ENCODE results near the gene CDK18.
"Not testable (repeated sequence)": the region's sequence is repeated elsewhere in the genome, so short reads cannot be mapped to it uniquely, and the experiment has no call there.

CDK18 gene

DNA sequence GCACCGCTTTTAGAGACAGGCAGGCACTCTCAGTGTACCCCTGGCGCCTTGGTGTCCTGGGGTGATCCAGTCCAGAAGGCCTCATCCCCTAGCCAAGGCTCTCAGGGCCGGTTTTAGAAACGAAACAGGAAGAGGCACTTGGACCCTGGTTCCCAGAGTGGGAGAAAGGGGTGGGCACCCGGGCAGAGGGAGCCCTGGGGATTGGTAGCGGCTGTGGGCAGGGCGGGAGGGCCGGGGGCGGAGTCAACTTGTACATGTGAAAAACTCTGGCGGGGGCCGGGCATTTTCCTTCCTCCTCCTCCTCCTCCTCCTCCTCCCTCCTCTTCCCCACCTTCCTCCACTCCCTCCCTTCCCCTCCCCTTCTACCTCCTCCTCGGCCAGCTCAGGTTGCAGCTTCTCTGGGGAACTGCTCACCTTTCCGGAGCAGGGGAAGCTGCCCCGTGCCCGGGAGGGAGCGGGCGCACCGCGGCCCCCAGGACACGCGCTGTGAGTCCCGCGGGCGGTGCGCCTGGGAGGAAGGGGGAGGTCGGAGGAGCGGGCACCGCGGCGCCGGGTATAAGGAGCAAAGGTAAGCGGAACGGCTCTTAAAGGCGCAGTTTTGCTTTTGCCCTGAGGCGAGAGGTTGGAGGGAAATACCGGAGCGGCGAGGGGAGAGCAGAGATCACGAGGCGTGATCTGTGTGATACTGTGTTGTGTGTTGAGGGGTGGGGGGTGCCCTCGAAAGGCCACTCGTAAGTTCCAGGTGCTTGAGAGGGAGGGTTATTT lies at the start of gene CDK18:
Gene CDK18 (plus strand): TSS at position 359 of the 765 bp plus-strand sequence. CDS start 18,499 bp downstream, outside the sequence.
- peak; percentile 71 for DNase-seq

DNA sequence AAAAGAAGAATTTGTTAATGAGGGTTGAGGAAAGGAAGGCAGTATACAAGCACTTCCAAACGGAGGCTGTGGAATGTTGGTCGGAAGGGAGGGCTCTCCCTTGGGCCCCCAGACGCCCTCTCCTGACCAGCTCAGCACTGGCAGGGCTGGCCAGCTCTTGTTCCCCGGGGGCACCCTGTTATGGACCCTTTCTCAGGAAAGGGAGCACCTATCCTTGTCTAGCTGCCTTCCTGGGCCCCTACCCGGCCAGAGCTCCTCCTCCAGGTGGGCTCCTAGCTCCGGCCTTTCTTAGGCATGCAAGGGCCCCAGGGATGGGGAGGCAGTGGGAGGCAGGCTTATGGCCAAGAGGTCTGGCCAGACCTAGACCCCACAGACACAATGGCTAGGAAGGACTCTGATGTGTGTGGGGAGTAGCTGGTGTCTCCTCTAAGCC lies 49.5 kb upstream of the CDK18 start:
- DNase-seq = no peak

DNA sequence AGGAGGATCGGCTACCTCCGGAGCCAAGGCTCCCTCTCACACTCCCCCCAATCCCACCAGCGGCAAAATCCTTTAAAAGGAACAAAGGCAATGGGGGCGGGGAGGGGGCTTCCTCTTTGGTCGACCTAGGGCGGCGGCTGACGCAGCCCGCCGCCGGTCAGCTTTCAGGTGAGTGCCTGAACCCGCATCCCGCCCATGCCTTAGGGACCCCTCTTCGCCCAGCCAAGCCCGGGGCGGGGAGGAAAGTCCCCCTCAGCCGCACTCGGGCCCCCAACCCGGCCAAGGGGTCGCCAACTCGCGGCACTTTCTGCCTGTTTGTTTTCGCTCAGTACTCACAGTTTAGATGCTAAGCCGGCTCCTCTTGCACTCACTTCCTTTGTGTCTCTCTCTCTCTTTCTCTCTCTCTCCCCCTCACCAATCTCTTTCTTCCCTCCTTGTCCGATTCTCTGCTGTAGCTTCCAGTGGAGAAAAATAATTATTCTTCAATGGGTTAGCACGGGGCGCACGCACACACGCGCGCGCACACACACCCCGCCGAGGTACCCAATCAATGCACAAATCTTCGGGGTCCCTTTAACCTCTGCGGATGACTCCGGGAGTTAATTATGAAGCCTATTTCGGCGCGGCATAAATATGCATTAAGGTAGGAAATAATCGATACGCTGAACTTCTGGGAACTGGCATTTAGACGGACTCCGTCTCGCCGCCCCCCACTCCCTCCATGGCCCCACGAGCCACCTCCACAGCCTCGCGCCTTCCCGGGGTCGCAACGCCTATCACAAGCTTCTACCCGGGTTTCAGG lies 48.7 kb upstream of the CDK18 start, which contains the start of gene BLACAT1:
Gene BLACAT1 (minus strand): TSS at position 465 of the 802 bp plus-strand sequence.
- DNase-seq = no peak

DNA sequence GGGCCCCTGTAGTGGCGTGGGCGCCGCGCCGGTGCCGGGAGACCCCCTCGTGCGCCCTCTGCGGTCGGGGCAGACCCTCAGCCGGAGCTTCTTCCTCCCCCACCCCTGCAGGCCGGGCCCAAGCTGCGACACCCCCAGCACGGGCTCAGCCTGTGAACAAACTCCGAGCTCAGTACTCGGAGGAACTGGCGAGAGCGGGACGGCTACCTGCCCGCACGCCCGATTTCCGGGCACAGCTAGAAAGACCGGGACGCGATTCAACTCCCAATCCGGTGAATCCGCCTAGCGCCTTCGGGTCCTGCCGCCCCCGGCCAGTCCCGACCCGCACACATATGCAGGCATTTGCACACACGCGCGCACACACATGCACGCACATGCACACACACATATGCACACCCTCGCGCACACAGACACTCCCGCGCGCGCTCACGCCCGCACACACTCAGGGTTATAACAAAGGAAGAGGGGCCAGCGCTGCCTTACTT lies 48.0 kb upstream of the CDK18 start:
- DNase-seq = no peak

DNA sequence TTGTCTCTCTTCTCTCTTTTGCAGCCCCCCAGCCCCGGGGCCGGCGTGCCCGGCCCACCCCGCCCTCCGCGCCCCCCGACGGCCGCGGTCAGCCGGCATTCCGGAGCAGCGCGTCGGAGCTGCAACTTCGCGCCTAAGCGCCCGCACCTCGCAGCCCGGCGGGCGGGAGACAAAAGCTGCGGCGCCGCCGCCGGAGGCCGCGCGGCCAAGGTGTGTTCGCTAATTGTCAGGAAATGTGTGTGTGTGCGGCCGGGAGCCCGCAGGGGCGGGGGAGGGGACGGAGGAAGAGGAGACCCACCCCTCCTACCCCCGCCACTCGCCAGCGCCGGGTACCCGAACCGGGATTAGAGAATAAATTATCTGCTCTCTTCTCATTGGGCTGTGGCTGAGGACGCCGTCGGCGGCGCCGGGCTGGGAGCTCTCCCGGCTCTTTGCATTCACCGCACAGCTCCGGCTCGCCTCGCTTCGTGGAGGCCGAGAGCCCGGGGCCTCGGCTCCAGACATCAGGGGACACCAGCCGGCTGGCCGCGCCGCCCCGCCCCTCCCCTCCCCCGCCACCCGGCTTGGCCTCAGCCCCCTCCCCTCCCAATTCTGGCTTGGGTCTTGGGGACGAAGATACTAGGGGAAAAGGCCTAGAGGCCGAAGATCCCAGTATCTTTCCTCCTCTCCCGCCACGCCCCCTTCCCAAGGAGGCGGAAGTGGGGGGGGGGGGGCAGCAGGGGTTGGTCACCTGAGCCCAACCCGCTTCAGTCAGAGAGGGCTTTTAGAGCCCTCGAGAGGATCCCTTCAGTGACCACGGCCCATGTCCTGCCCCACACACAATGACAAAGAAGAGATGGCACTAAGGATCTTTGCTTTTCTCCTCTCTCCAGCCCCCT lies 47.4 kb upstream of the CDK18 start:
- DNase-seq = peak; percentile 72

DNA sequence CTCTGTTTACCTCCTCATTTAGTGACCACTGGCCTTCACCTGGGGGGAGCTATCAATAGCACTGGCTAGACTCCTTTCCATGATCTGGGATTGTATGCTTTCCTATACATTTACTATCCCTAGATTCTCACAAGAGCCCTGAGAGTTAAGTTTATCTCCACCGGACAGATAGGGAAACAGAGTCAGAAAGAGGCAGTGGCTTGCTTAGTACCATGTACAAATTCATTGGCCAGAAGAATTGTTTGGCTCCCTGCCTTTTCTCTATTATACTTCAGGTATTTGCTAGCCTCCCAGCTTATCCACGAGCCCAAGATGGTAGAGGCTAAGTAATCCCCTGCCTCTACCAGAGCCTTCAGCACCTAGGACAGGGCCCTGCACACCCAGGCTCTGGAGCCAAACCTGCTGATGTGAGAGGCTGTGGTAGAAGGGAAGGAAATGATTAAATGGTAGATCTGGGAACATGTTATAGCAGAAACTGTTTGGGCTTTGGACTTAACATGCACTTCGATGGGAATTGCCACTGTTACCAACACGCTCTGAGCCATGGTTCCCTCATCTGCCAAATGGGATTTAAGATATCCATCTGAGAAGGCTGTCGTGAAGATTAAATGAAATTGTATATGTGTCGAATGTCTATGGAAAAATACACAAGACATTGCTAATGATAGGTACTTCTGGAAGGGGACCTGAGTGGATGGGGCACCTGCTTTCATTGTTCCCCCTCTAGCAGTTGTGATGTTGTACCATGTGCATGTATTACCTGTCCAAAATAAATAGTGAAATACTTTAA lies 45.5 kb upstream of the CDK18 start:
- DNase-seq = no peak

DNA sequence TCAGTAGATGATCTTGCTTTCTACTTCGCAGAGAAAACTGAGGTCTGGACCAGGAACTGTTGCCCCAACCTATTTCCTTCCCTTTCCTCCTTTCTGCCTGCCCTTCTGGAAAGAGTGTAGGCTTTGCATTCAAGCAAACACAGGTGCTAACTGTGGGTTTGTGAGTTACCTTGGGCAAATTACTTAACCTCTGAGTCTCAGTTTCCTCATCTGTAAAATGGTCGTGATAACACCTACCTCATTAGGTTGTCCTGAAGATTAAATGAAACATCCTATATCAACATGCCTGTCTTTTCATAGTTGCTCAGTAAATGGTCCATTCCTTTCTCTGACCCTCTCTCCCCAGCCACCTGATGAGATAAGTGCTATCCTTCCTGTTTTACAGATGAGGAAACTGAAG lies 39.1 kb upstream of the CDK18 start:
- no peak for DNase-seq

DNA sequence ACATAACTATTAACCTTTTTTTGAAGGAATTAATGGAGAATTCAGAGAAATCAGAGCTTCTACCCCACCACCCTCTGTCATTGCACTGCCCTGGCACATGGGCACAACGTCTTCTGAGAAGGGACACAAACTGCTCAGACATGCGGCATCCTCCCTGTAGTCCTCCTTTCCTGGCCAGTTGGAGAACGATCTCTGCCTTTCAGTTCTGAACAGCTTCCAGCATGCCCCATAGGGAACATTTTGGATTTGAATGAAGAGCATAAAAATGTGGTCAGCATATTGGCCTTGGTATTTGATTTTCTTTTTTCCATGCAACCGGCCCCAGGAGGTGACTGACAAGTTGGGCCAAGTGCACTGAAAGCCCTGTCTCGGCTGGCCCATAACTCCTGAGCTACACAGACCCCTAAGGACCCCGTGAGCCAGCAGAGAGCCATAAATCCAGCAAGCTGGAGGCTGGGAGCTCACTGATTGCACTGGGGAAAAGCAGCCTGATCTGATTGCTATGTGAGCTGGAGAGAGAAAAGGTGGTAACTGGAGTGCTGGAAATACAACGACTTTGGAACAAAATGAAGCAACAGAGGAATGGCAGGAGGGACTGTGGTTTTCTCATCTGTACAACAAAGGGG lies 37.8 kb upstream of the CDK18 start:
- DNase-seq = no peak

DNA sequence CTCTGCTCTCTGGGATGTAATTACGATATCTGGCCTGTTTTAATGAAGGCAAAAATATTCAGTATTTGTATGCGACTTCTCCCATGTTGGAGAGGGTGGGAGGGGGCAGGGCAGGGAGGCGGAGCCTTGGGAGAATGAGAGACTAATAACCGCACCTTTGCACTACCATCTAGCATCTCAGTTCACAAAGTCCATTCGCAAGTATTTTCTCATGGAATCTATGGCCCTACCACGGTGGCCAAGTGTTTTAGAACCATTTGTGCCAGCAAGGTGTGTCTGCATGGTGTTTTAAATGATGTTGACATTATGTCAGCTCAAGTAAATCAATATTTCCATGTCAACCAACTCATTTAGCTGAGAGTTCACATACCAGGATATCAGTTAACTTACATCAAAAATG lies 34.3 kb upstream of the CDK18 start:
- DNase-seq = no peak

DNA sequence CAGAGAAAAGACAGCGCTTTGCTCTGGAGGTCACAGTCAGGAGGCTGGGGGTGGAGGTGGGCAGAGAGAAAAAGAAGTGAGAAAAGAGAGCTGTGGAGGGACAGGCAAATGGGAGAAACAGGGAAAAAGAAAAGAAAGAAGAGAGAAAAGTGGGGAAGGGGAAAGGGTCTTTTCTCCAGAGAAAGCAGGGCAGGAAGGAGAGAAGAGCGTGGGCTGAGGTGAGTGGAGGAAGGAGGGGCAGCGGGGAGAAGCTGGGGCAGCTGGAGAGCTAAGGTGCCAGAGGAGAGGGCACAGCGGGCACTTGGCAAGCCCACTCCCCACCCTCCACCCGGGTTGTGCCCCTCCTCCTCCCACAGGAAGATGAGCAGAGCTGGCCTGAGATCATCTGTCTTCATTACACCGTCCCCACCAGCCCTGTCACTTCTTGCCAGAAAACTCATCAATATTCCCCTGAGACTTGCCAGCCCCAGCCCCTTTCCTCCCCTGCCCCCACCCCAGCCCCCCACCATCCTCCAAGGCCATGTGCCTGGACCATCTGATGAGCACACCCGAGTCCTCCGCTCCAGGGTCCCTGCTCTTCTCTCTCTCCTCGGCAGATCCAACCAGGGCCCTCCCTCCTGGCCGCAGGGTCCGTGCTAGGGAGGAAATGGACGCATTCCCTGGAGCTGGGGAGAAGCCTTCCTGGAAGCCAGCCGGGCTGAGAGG lies 31.6 kb upstream of the CDK18 start:
- no peak for DNase-seq

DNA sequence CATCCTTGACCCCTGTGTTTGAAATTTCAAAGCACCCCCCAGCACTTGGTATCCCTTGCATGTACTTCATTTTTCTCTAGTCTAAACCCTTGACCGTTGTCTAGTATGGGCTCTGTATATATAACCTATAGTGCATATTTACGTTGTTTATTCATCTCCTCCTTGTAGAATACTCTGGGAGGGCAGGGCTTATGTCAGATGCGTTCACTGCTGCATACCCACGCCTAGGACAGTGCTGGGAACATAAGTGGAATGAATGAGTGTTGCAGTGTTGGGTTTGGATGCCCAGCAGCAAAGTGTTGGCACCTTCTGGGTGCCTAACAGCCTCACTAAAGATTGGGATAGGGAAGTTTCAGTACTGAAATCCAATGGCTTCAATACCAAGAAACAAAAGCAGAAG lies 31.0 kb upstream of the CDK18 start:
- no peak for DNase-seq

DNA sequence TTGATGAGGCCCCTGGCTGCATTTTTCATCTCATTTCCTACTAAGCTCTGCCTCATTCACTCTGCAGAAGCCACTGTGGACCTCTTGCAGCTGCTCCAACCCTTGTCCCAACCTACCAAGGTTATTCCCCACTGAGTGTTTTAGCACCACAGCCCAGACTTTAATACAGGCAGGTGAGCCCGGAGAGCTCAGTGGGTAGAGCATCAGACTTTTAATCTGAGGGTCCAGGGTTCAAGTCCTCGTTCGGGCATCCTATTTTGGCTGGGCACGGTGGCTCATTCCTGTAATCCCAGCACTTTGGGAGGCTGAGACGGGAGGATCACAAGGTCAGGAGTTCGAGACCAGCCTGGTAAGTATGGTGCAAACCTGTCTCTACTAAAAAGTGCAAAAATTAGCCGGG lies 30.5 kb upstream of the CDK18 start:
- DNase-seq = no peak

DNA sequence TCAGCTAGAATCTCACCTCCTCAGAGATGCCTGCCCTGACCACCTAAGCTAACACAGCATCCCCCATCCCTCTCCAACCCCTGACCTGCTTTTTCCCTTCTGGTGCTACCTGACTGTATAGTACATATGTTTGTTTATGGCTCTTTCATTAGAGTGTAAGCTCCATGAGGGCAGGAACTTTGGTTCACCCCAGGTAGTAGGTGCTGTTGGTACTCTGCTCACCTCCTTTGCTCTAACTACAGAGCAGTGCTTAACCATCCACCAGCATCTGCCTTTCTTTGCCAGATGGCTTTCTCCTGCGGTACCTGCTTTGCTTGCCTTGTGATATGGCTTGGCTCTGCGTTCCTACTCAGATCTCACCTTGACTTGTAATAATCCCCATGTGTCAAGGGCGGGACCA lies 29.9 kb upstream of the CDK18 start:
- DNase-seq = no peak

DNA sequence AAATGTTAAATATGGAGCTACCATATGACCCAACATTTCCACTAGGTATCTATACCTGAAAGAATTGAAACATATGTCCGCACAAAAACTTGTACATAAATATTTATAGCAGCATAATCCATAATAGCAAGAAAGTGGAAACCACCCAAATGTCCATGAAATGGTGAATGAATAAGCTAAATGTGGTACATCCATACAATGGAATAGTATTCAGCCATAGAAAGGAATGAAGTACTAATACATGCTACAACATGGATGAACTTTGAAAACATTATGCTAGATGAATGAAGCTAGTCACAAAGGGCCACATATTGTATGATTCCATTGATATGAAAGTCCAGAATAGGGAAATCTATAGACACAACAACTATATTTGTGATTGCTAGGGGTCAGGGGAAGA lies 28.6 kb upstream of the CDK18 start:
- DNase-seq = no peak

DNA sequence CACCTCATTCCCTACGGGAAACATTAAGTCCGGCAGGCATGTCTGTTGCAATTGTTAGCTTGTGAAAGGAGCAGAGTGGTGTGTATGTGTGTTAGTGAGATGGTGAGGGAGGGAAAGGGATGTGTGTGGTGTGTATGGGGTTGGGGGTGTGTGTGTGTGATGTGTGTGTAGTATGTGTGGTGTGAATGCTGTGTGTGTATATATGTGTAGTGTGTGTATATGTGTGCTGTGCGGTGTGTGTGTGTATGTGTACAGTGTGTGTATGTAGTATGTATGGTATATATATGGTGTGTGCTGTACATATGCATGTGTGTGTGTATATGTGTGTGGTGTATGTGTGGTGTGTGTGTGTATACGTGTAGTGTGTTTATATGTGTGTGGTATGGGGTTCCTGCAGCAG lies 27.8 kb upstream of the CDK18 start:
- no peak for DNase-seq

DNA sequence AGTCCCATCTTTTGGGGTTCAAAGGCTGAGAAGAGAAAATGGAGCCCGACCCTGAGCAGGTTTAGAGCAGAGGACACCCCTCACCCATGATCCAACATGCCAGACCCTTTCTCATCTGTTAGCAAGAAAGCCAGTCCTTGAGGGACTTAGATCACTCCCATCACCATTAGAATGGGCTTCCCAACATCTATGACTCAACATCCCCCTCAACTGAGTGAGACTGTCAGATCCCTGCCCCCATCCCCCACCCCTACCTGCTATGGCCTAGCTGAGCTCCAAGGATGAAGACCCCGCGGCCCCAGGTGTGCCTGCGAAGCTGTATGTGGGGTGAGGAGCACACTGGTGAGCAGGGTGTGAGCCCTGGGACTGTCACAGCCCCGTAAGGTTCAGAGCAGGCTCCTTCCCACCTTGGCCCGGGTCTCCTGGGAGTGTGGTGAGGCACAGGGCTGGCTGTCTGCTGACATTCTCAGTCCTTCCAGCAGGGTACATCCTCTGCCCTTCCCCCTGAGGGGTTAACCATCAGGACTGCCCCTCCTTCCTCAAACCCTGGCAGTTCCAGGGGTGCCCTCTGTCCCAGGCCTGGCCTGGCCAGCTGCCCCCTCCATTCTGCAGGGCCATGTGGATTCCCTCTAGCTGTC lies 27.2 kb upstream of the CDK18 start:
- no peak for DNase-seq

DNA sequence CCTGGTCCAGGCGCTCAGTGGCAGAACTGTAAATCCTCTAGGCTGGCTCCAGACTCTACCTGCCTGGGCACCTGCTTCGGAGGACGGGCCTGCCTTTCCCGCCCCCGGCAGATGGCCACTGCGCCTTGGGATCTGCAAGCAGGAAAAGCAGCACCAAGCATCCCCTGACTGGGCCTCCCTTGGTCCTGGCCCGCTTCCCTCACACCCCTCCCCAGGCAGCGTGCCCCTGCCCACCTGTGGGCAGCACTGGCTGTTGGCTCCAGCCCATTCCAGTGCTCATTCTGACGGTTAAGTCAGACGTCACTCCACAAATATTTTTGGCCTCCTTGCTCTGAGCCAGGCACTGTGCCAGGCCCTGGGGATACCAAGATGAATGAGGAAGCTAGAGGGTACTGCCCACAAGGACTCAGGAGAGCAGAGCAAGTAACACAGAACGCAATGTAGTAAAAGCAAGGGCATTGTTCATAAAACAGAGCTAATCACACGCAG lies 26.7 kb upstream of the CDK18 start:
- no peak for DNase-seq

DNA sequence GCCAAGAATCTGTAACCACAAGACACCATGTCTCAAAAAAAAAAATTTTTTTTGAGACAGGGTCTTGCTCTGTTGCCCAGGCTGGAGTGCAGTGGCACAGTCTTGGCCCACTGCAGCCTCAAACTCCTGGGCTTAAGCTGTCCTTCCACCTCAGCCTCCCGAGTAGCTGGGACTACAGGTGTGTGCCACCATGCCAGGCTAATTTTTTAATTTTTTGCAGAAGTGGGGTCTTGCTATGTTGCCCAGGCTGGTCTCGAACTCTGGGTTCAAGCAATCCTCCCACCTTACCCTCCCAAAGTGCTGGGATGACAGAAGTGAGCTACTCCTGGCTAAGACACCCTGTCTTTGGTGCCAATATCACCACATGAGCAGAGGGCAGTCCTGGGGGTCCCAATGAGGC lies 25.5 kb upstream of the CDK18 start:
- not testable (repeated sequence) for DNase-seq

DNA sequence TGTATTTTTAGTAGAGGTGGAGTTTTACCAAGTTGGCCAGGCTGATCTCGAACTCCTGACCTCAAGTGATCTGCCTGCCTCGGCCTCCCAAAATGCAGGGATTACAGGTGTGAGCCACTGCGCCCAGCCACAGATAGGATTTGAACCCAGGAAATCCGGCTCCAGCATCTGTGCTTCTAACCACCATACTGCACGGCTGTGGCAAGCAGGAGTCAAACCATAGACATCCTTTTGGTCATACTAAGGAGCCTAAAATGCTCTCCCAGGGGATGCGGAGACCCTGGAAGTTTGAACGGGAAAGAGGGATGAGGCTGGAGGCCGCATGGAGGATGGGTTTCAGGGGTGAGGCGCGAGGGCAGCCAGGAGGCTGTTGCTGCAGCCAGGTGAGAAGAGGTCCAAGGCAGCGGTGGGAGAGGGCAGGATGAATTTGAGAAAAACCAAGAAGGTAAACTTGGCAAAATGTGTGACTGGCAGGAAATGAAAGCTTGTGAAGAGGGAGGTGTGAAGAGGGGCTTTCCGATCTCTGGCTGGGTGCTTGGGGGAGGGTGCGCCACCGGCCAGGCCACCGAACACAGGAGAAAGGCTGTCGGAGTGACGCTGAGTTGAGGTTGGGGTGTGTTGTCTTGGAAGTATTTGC lies 24.0 kb upstream of the CDK18 start:
- DNase-seq = no peak

DNA sequence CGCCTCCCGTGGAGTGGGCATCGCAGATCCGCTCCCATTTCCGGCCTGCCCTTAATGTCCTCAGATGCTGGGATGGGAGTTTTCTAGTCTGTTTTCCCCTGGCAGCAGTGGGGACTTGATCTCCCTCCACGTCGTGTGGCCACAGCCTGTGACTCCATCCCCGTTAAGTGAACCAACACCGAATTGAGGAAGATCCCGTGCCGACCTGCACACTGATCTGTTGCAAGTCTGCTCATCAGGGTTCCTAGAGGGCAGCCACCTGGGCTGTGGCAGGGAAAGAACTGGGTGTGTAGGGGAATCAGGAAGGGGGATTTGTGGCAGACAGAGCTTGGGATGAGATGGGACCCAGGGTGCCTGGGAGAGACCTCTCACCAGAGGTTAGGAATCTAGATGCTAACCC lies 23.3 kb upstream of the CDK18 start:
- no peak for DNase-seq

Measured in NCI-H1105 (cell line).